HFFc6 (cell line): ENCODE measurements around the gene ZNF273. TPM values are rescaled to one million over a fixed set of nuclear protein-coding genes. Genes with fewer than 3 reads are reported as not detected.

Source experiments
- DNase-seq: peaks from one replicate; pipeline ENCODE4 v3.0.0-alpha.2; 2018
- H3K27ac Mint-ChIP-seq: 2 replicates; pipeline ENCODE4 v1.8.0; 2020; ENCODE audit warnings: mild to moderate bottlenecking, mixed read lengths
- H3K27me3 Mint-ChIP-seq: 2 replicates; pipeline ENCODE4 v1.8.0; 2021; ENCODE audit warnings: mild to moderate bottlenecking, moderate library complexity, mixed read lengths; ENCODE audit not compliant: insufficient read depth
- H3K36me3 Mint-ChIP-seq: 2 replicates; pipeline ENCODE4 v1.8.0; 2021; ENCODE audit warnings: low read depth, mixed read lengths
- H3K4me1 Mint-ChIP-seq: 2 replicates; pipeline ENCODE4 v1.8.0; 2020; ENCODE audit warnings: low read depth, mixed read lengths
- H3K4me3 Mint-ChIP-seq: 2 replicates; pipeline ENCODE4 v1.8.0; 2020; ENCODE audit warnings: mild to moderate bottlenecking, moderate library complexity, mixed read lengths
- H3K9me3 Mint-ChIP-seq: 2 replicates; pipeline ENCODE4 v1.8.0; 2020; ENCODE audit warnings: mild to moderate bottlenecking, mixed read lengths
- CTCF ChIP-seq: fragments of 200-600 bp; sonication (generic); IDR thresholded peaks from 2 replicates; pipeline ENCODE4 v1.5.0; 2021; ENCODE audit warnings: antibody characterized with exemption, mild to moderate bottlenecking
- total RNA-seq, 6 experiments: library from RNA; stranded (reverse); fragmentation: NEBNext Ultra II Directional; extraction: Animal tissue kit (Norgen Biotek cat#: 25700); gene quantifications; 2 replicates in 1 of 6; 3 replicates in 5 of 6; pipeline ENCODE4 v1.2.3, GENCODE V29; 2021

Gene ZNF273
- total RNA-seq, 6 experiments from 2014 or later: 1.2 to 2.5 (median 2.0) TPM

GRCh38 chr7:64867863-64868440 is 35.1 kb upstream of the ZNF273 start:
- H3K9me3 Mint-ChIP-seq: peaks cover 22% of the 10 kb centered on the region
- H3K27ac Mint-ChIP-seq: no peak overlapping the region
- H3K4me1 Mint-ChIP-seq: no peaks in the 10 kb centered on the region
- H3K27me3 Mint-ChIP-seq: peaks cover 7% of the 10 kb centered on the region
- H3K4me3 Mint-ChIP-seq: no peak overlapping the region
- TF ChIP-seq CTCF: no peak
- no peak for DNase-seq
- no peaks in the 10 kb centered on the region for H3K36me3 Mint-ChIP-seq

GRCh38 chr7:64868499-64868898 is 34.6 kb upstream of the ZNF273 start:
- H3K36me3 Mint-ChIP-seq: no peaks in the 10 kb centered on the region
- TF ChIP-seq CTCF: no peak
- H3K9me3 Mint-ChIP-seq: peaks cover 20% of the 10 kb centered on the region; the same call in 1 of the 2 replicates
- DNase-seq: no peak
- H3K4me3 Mint-ChIP-seq: no peak overlapping the region
- no peak overlapping the region for H3K27ac Mint-ChIP-seq
- H3K27me3 Mint-ChIP-seq: peaks cover 7% of the 10 kb centered on the region
- H3K4me1 Mint-ChIP-seq: no peaks in the 10 kb centered on the region

- H3K27me3 Mint-ChIP-seq: peaks cover 7% of the 10 kb centered on the region
- no peak overlapping the region for H3K4me3 Mint-ChIP-seq
- TF ChIP-seq CTCF: no peak
- no peak overlapping the region for H3K27ac Mint-ChIP-seq
- DNase-seq: no peak
- H3K4me1 Mint-ChIP-seq: no peaks in the 10 kb centered on the region
- H3K36me3 Mint-ChIP-seq: no peaks in the 10 kb centered on the region
- peaks cover 25% of the 10 kb centered on the region for H3K9me3 Mint-ChIP-seq
Measured at GRCh38 chr7:64869121-64869725, 33.9 kb upstream of the ZNF273 start.

GRCh38 chr7:64869912-64870562 is 33.0 kb upstream of the ZNF273 start:
- H3K27me3 Mint-ChIP-seq: peaks cover 14% of the 10 kb centered on the region
- TF ChIP-seq CTCF: no peak
- H3K36me3 Mint-ChIP-seq: no peaks in the 10 kb centered on the region
- peaks cover 28% of the 10 kb centered on the region for H3K9me3 Mint-ChIP-seq
- H3K4me3 Mint-ChIP-seq: no peak overlapping the region
- H3K4me1 Mint-ChIP-seq: no peaks in the 10 kb centered on the region
- H3K27ac Mint-ChIP-seq: no peak overlapping the region
- DNase-seq: no peak

GRCh38 chr7:64870656-64871055 is 32.4 kb upstream of the ZNF273 start:
- Mint-ChIP-seq H3K4me3 (no peak overlapping the region), H3K27me3 (peaks cover 14% of the 10 kb centered on the region), H3K9me3 (peaks cover 34% of the 10 kb centered on the region), H3K4me1 (no peaks in the 10 kb centered on the region), H3K36me3 (0 out of 2 replicates have a peak, but pooled peaks cover 5% of the 10 kb centered on the region), H3K27ac (no peak overlapping the region)
- no peak for TF ChIP-seq CTCF
- no peak for DNase-seq
